Measurements from ENCODE around the gene DPP6. TPM values are rescaled to one million over a fixed set of nuclear protein-coding genes. Genes with fewer than 3 reads are reported as not detected.

DPP6 gene
- total RNA-seq, 4 donors from 2014 or later: 0.30 to 11.8 (median 10.7) TPM

DNA sequence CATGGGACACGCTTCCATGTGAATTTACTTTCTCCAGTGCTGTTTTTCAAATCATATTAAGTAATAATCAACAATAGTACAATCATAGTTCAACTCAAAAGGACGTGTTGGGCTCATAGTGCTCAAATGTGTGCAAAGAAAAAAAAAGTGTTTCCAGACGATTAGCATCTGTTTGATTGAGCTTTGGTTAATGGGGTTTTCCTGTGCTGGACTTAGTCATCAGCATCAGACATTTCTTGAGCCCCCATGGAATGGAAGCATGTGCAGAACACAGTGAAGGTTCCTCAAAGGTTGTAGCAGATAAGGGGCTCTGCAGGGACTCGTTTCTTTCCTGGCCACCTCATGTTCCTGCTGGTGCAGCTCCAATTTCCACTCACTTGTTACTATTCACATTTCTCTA is 716.8 kb downstream of the DPP6 start:
- Histone ChIP-seq H3K27ac (no peak overlapping the region), H3K27me3 (no peaks in the 10 kb centered on the region), H3K9me3 (peaks cover 6% of the 10 kb centered on the region), H3K4me3 (no peak overlapping the region), H3K36me3 (no peaks in the 10 kb centered on the region), H3K4me1 (no peaks in the 10 kb centered on the region)
- WGBS: 62% methylated on average over 4 of the region's 4 CpGs
- DNase-seq (ENCODE audit: low spot score in 2 of 2): no peak
- TF ChIP-seq EP300 (IDR thresholded peaks at IDR 0.05) (no peak), POLR2A (IDR thresholded peaks at IDR 0.05) (no peak), POLR2AphosphoS5 (IDR thresholded peaks at IDR 0.05) (no peak)
- TF ChIP-seq, protein P1, sequence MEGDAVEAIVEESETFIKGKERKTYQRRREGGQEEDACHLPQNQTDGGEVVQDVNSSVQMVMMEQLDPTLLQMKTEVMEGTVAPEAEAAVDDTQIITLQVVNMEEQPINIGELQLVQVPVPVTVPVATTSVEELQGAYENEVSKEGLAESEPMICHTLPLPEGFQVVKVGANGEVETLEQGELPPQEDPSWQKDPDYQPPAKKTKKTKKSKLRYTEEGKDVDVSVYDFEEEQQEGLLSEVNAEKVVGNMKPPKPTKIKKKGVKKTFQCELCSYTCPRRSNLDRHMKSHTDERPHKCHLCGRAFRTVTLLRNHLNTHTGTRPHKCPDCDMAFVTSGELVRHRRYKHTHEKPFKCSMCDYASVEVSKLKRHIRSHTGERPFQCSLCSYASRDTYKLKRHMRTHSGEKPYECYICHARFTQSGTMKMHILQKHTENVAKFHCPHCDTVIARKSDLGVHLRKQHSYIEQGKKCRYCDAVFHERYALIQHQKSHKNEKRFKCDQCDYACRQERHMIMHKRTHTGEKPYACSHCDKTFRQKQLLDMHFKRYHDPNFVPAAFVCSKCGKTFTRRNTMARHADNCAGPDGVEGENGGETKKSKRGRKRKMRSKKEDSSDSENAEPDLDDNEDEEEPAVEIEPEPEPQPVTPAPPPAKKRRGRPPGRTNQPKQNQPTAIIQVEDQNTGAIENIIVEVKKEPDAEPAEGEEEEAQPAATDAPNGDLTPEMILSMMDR (IDR thresholded peaks at IDR 0.05): no peak

DNA sequence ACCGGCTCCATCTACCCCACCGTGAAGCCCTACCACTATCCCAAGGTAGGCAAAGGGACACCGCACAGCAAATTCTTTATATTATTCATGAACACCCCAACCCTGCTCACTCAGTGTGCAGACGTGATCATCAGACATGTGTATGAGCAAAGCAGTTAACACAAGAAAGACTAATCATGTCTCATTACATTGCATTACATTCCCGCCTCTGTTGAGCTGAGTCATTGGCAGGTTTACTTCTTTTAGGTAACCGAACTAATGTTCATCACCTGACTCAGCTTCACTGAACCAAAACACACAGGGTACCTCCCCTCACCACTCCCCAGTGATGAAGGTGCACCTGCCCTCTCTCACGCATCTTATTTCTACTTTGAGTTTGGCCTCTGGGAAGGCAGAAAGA is 717.3 kb downstream of the DPP6 start:
- H3K9me3 ChIP-seq: peaks cover 6% of the 10 kb centered on the region
- H3K4me3 ChIP-seq: no peak overlapping the region
- H3K27me3 ChIP-seq: no peaks in the 10 kb centered on the region
- no peak for DNase-seq (ENCODE audit: low spot score in 2 of 2)
- no peak overlapping the region for H3K27ac ChIP-seq
- TF ChIP-seq POLR2A (IDR thresholded peaks at IDR 0.05) (no peak), POLR2AphosphoS5 (IDR thresholded peaks at IDR 0.05) (no peak), EP300 (IDR thresholded peaks at IDR 0.05) (no peak)
- TF ChIP-seq, protein P1 (IDR thresholded peaks at IDR 0.05): no peak
- WGBS: 89% methylated on average over 7 of the region's 7 CpGs
- no peaks in the 10 kb centered on the region for H3K4me1 ChIP-seq
- no peaks in the 10 kb centered on the region for H3K36me3 ChIP-seq

DNA sequence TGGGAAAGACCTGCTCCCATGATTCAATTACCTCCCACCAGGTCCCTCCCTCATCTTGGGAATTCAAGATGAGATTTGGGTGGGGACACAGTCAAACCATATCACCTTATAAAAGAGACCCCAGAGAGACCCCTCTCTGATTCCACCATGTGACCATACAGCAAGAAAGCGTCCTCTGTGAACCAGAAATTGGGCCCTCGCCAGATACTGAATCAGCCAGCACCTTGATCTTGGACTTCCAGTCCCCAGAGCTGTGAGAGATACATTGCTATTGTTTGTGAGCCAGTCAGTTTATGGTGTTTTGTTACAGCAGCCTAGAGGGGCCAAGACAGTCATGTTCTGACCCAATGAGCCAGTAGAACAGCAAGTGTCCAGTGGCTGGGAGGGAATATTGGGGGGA is 718.2 kb downstream of the DPP6 start:
- Histone ChIP-seq H3K27me3 (no peaks in the 10 kb centered on the region), H3K4me3 (no peak overlapping the region), H3K27ac (no peak overlapping the region), H3K36me3 (no peaks in the 10 kb centered on the region), H3K9me3 (peaks cover 6% of the 10 kb centered on the region), H3K4me1 (no peaks in the 10 kb centered on the region)
- WGBS: 74% methylated on average over 2 of the region's 2 CpGs
- DNase-seq (ENCODE audit: low spot score in 2 of 2): peak in 1 of 2 donors; percentile 40
- TF ChIP-seq EP300 (IDR thresholded peaks at IDR 0.05): no peak
- TF ChIP-seq, protein P1 (IDR thresholded peaks at IDR 0.05): no peak
- TF ChIP-seq POLR2A (IDR thresholded peaks at IDR 0.05): no peak
- TF ChIP-seq POLR2AphosphoS5 (IDR thresholded peaks at IDR 0.05): no peak

DNA sequence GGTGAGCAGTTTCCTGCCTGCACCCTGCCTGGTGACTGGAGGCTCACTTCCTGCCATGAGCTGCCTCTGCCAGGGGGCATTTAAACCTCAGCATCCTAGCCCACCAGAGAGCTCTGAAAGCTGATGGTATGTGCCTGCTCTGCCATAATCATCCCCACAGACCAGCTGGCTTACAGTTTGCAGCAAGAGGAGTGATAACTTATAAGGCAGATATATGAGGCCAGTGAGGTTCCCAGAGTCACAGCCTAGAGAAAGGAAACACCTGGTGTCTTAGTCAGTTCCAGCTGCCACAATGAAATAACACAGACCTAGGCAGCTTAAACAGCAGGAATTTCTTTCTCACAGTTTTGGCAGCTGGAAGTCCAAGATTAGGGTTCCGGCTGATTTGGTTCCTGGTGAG is 718.8 kb downstream of the DPP6 start:
- Histone ChIP-seq H3K27ac (no peak overlapping the region), H3K9me3 (peaks cover 6% of the 10 kb centered on the region), H3K36me3 (no peaks in the 10 kb centered on the region), H3K27me3 (no peaks in the 10 kb centered on the region), H3K4me3 (no peak overlapping the region), H3K4me1 (no peaks in the 10 kb centered on the region)
- WGBS: 82% methylated on average over 1 of the region's 1 CpG
- no peak for TF ChIP-seq POLR2AphosphoS5 (IDR thresholded peaks at IDR 0.05)
- TF ChIP-seq, protein P1 (IDR thresholded peaks at IDR 0.05): no peak
- TF ChIP-seq EP300 (IDR thresholded peaks at IDR 0.05): no peak
- no peak for TF ChIP-seq POLR2A (IDR thresholded peaks at IDR 0.05)
- DNase-seq (ENCODE audit: low spot score in 2 of 2): no peak

DNA sequence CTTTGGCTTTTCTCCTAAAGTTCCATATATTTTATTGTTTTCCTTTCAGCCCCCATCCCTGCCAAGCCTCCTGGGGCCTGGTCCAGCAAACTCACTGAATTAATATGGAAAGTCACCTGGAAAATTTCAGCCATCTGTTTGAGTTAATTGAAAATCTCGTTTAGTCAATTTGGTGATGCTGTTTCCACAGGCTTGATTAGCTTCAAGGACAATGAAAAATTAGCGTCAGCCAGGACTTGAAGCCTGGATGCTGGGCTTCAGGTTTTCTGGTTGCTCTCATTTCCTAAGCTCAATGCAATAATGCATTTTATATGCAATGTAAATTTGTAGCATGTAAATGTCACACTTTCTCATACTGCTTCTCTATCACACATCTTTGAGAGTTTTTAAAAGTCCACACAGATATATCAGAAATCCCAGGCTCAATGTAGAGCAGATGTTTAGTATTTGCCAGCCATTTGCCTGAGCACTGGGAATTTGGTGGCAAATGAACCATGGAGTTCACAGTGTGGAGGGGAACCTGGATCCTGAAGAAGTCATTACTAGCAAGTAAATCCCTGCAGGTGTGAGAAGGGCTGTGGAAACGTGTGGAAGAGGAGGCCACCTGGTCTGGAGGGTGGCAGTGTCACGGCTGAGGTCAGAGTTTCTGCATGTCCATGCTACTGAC is 722.2 kb downstream of the DPP6 start:
- Histone ChIP-seq H3K4me3 (no peak overlapping the region), H3K9me3 (peaks cover 5% of the 10 kb centered on the region), H3K27me3 (no peaks in the 10 kb centered on the region), H3K36me3 (no peaks in the 10 kb centered on the region), H3K27ac (no peak overlapping the region), H3K4me1 (no peaks in the 10 kb centered on the region)
- DNase-seq (ENCODE audit: low spot score in 2 of 2): peak in 1 of 2 donors; percentile 5
- TF ChIP-seq, protein P1 (IDR thresholded peaks at IDR 0.05): no peak
- TF ChIP-seq EP300 (IDR thresholded peaks at IDR 0.05) (no peak), POLR2AphosphoS5 (IDR thresholded peaks at IDR 0.05) (no peak), POLR2A (IDR thresholded peaks at IDR 0.05) (no peak)
- WGBS: 80% methylated on average over 4 of the region's 4 CpGs
